ENCODE data around the gene KL. TPM values are rescaled to one million over a fixed set of nuclear protein-coding genes. Genes with fewer than 3 reads are reported as not detected.

The KL gene
- total RNA-seq: 0.23 and 1.0 TPM in 2 replicates

GRCh38 chr13:33016414-33017322, at the start of gene KL:
KL (plus strand) TSS chr13:33016423; CDS start chr13:33016441, 18 bp downstream.
- peak; percentile 13 for DNase-seq

GRCh38 chr13:32967584-32968182, 48.5 kb upstream of the KL start:
- no peak for DNase-seq

DNA sequence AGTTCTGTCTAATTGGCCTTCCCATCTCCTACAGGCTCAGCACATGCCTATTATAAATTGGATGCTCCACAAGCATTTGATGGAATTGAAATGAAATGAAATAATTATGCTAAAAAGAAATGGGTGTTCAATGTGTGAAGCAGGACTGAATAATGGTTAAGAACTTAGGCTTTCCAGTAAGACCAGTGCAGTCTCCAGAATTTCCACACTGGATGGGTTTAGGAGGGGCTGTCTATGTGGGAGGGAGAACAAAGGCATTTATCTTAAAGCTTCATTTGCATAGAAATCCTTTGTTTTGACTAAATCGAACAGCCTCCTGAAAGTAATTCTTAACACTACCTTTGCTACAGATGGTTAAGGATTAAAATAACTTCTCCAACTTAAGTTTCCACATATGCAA, 47.9 kb upstream of the KL start:
- no peak for DNase-seq

DNA sequence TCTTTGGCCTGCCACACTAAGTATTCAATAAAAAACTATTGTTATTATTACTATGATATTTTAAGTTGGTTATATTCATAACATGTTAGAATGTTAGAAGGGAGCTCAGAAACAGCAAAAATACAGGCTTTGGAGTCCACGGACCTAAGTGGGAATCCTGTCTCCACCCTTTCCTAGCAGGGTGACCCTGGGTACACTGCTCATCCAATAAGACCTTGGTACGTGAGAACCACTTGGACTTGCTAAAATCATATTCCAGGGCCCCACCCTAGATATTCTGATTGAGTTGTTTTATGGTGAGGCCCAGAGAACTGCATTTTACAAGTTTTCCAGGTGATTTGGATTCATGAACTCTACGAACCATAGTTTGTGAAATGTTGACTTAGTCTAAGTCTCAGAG, 47.4 kb upstream of the KL start:
- DNase-seq: no peak

DNA sequence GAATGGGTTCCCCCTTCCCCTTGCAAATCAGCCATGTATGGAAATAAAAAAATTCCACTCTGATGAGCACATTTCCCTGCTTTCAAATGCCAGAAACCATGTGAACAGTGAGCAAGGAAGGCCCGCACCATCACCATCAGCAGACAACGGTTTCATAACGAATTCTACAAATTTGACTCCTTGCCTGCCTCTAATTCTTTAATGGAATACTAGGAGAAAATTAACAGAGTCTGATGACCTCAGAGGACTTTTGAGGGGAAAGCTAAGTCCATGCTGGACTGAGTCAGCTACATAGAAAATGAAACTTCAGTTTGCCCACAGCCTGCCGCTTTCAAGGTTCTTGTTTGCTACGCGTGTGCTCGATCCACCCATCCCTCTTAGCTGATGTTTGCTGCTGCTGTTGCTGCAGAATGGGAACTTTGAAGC, 46.7 kb upstream of the KL start:
- peak; percentile 76 for DNase-seq

DNA sequence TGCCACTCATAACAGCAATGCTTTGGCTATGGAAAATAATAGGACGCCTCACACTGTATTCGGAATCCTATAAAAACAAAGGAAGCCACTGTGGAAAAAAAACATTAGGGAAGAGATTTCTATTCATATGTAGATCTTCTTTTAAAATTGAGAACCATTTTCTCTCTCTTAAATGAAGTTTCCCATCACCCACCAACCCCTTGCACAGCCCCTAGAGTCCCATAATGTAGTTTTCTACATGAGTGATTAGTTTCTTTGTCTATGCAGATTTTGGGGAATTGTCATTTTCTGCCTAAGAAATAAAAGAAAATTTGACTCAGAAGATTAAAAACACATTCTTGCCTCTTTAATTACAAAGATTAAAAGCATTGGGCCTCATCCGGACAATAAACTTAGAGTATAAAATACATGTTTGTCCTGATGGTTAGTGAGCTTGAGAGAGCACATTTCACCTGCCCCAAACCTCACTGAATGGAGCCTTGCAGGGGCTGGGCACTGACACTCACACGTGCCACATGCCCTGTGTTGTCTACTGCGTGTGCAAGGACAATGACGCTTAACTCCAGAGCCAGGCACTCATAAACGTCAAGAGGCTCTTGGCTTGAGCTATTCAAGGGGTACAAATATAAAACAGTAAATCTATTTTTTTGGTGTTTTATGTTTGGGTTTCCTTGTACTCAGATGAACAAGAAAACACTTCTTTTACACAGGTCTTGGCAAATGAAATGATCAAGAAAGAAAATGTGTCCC, 40.0 kb upstream of the KL start:
- no peak for DNase-seq

DNA sequence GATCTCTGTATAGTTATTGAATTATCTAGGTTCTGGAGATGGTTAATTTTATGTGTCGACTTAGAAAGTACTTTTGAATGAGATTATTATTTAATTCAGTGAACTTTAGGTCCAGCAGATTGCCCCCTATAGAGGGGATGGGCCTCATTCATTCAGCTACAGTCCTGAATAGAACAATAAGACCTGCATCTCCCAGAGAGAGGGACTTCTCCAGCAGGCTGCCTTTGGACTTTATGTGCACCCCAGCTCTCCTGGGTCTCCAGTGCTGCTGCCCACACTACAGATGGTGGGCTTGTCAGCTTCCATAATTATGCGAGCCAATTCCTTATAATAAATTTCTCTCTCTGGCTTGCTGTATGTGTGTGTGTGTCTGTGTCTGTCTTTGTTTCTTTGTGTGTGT, 39.3 kb upstream of the KL start:
- DNase-seq: no peak

DNA sequence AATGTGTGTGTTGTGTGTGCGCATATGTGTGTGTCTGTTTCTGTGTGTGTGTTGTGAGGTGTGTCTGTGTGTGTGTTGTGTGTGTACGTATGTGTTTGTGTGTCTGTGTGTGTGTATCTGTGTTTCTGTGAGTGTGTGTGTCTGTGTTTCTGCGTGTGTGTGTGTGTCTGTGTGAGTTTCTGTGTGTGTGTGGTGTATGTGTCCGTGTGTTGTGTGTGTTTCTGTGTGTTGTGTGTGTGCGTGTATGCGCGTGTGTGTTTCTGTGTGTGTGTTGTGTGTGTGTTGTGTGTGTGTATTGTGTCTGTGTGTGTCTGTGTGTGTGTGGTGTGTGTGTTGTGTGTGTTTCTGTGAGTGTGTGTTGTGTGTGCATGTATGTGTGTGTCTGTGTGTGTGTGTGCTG, 38.9 kb upstream of the KL start:
- no peak for DNase-seq

DNA sequence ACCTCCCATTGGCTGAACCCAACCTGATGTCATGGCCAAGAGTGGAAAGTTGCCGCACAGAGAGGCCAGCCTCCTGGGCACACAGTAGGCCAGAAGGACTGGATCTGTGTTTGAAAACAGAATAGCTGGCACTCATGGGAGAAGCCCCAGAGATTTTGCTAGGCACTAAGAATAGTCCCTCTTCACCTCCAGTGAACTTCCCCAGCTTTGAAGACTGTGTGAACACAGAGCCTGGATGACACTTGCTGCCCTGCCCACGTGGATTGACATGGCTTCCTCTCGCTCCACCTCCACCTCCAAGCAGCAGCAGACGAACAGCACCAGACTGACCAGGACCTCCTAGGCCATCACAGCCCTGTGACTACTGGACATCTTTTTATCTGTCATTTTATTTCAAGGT, 37.9 kb upstream of the KL start:
- no peak for DNase-seq

DNA sequence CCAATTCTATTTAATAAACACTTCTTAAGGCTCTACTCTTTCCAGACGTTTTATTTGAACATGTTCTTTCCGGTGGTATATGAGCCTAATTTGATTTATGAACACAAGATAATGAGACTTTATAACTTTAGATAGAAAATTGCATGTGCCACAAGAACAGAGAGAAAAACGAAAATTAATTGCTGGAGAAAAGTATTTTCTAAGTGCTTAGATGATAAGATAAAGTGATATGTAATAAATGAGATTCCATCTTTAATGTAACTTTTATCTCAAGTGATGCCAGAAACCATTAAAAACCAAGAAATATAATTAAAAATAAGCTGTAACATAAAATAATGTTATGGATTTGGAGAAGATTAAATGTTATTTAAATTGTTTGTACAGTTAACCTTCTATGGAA, 33.2 kb upstream of the KL start:
- no peak for DNase-seq

DNA sequence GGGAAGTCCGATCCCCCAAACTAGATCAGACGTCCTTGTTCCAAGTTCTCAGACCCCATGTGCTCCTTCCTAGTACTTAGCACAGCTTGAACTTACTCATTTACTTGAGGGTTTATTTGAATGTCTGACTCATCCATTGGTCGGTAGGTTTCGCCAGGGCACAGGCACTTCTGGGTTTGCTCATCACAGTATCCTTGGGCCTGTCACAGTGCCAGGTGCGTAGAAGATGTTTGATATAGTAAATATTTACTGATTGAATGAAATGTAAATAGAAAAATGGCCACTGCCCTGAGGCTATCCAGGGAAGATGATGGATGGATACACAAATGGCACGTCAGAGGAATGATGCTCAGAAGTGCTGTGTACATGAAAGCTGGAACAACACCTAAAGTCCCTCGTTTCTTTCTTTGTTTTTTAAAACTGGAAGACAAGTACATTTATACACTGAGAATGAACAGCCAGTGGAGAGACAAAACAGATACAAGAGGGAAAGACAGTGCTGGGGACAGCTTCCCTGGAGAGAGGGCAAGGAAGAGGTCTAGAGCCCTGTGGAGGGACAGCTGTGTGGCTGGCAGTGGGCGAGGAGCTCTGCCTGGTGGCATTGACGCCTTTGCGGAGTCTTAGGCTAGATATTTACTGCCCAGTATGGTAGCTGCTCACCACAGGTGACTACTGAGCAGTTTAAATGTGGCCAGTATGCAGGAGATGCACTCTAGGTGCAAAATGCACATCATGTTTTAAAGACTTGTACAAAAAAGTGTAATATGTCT, 31.2 kb upstream of the KL start:
- no peak for DNase-seq

GRCh38 chr13:32986552-32986951, 29.7 kb upstream of the KL start:
- DNase-seq: no peak

GRCh38 chr13:32987462-32987861, 28.8 kb upstream of the KL start:
- no peak for DNase-seq

GRCh38 chr13:32988608-32989289, 27.5 kb upstream of the KL start:
- no peak for DNase-seq

DNA sequence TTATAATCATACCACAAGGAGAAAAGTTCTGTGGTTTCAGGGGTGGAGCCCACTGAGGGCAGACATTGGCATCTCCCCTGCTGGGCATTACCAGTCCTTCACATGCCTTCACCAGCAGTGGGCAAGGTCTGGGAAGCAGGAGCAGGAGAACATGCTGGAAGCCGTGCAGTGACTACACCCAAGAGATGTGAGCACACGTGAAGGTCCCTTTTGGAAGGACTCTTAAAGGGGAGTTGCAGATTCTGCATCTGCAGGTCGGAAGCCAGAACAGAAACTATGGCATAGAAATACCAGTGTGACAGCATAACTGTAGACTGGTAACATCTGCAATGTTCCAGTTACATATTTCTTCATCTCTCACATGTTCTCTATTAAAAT, 26.9 kb upstream of the KL start:
- DNase-seq: no peak

GRCh38 chr13:32989942-32990341, 26.3 kb upstream of the KL start:
- no peak for DNase-seq

- no peak for DNase-seq
Measured at GRCh38 chr13:32993145-32993544, 23.1 kb upstream of the KL start.

- DNase-seq: no peak
Measured at GRCh38 chr13:32997399-32997798, 18.8 kb upstream of the KL start.

DNA sequence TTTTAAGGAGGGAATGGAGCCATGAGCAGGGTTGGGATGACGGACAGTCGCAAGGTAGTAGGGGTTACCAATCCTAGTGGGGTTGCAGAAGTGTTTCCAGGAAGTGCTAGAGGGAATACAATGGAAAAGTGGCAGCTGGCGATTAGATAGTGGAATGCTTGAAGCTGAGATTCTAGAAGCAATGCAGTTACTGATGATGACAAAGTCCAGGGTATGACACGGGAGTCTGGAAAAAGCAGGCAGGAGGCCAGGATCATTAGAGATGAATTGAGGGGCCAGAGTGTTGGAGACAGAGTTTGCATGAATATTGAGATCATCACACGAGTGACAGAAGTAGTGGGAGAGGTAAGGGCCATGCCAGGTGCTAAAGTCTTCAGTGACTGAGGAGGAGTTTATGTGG, 17.3 kb upstream of the KL start:
- no peak for DNase-seq

DNA sequence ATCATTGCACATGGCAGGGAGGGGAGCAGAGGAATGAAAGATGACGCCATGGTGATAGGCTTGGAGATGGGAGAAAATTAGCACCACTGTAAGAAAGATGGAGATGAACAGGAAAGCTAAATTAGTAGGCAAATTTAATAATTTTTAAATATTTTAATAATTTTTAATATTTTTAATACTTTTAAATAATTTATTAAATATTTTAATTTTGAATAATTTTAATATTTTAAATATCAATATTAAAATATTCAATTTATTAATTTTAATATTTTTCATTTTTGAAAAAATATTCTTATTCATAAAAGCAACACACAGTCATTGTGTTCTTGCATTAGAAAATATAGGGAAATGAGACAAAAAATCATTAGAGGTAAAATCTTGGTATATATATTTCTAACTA, 15.9 kb upstream of the KL start:
- no peak for DNase-seq

- no peak for DNase-seq
Measured at GRCh38 chr13:33003458-33004019, 12.7 kb upstream of the KL start.

DNA sequence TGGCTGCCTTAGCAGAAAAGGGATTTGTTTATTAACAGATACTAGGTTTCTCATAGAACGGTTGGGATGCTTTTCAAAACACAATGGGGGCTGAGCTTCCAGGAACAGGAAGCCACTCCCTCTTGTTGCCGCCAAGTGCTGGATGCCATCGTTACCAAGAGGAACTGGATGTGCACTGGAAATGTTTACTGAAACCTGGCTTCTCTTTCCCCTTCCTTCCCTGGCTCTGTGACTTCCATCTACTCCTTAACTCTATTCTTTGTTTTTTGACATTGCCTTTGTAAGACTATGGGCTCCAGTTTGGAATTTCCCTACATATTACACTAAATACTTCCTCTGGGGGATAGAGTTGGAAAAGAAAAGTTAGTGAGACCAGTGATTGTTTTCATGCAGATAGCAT, 11.7 kb upstream of the KL start:
- peak; percentile 38 for DNase-seq

Measured in dermis blood vessel endothelial cell (primary cell).